M059J (cell line): ENCODE data around the gene RABEP2. TPM values are rescaled to one million over a fixed set of nuclear protein-coding genes. Genes with fewer than 3 reads are reported as not detected.
"Not testable (repeated sequence)": the region's sequence is repeated elsewhere in the genome, so short reads cannot be mapped to it uniquely, and the experiment has no call there.

Source experiments
- DNase-seq: peaks from one replicate; pipeline ENCODE4 v3.0.0-alpha.2; 2012; ENCODE audit warnings: low read depth
- total RNA-seq: library from RNA; depleted of rRNA; stranded (reverse); fragments of >200 nt; shearing (Covaris generic); gene quantifications from 2 replicates; pipeline ENCODE4 v1.2.3, GENCODE V29; 2014

Gene RABEP2
- total RNA-seq, 1 experiment from 2014 or later: 38.1 TPM

GRCh38 chr16:28879261-28879840, 45.7 kb downstream of the RABEP2 start:
- no peak for DNase-seq

GRCh38 chr16:28878083-28878926, 46.7 kb downstream of the RABEP2 start, which contains the start of gene ATP2A1:
TSS of gene ATP2A1 (plus strand) at chr16:28878488. CDS start at chr16:28878672, 184 bp downstream.
- DNase-seq: no peak

DNA sequence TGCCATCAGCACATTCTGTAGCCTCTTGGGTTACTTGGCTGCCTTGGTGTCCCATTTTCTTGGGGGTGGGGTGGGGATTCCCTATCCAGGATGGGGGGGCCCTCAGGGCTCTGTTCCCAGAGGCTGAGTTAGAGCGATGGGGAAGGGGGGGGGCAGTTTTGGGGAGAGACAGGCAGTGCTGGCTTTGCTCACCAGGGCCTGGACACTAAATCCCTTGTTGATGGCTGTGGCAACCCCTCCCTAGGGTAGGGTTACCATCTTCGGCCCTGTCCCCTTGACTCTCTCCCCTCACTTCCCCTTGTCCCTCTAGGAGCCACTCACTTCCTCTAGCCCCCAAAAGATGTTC, 47.4 kb downstream of the RABEP2 start:
- no peak for DNase-seq

GRCh38 chr16:28876973-28877654, 47.9 kb downstream of the RABEP2 start:
- DNase-seq: no peak

GRCh38 chr16:28876019-28876659, 48.9 kb downstream of the RABEP2 start:
- DNase-seq: no peak

DNA sequence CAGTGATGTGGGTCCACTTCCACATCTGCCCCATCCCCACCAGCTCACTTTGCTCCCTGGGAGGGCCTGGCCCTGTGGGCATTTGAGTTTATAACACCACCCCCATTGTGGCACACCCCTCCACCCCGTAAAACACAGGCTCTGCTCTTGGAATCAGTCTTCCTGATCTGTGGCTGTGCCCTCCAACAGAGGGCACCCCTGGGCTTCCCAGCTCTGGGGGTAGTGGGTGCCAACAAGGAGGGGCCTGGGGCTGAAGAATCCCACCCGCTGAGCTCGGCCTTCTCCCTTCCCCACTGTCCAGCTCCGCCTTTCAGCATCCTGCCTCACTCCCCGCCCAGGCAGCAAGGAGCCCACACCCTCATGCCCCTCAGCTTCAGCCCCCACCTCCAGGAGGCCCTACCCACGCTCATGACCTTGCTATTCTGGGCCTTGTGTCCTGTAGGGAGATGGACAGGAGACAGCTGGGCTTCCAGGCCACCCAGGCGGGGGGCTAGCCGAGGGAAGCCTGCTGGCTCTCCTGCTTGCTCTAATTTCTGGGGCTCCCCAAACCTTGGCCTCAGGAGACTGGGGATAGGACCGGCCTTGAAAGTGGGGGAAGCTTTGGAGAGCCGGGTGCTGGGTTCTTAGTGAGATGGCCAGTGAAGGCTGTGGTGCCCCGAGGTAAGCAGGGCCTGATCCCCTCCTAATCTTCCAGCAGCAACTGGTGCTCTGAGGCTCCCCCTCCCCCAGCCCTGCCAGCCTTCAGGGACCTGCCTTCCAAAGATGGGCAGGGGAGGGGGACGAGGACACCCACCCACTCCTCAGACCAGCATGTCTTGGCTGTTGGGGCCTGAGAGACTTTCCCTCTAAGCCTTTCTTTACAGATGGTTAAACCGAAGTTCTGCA, 49.7 kb downstream of the RABEP2 start:
- DNase-seq: no peak

DNA sequence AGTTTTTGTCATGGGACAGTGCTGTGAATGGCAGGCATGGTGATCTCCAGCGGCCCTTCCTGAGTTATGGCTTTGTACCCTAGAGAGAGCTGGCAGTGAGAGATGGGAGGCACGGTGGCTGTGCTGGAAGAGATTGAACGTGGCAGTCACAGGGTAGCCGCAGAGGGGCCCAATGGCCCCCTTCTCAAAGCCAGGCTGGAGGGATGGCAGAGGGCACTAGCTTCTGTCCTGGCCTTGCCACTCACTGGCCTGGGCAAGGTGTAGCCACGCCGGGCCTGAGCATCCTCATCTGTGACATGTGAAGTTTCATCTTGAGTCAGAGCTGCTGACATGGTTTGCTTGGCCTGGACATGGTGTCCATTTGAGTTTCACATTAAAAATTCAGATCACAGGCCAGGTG, 50.6 kb downstream of the RABEP2 start:
- DNase-seq: no peak

- no peak for DNase-seq
Observed at GRCh38 chr16:28873543-28874201, 51.4 kb downstream of the RABEP2 start.

GRCh38 chr16:28872952-28873351, 52.1 kb downstream of the RABEP2 start:
- no peak for DNase-seq

GRCh38 chr16:28869201-28869600, 55.8 kb downstream of the RABEP2 start:
- DNase-seq: no peak

GRCh38 chr16:28867646-28868045, 57.4 kb downstream of the RABEP2 start:
- not testable (repeated sequence) for DNase-seq

GRCh38 chr16:28867241-28867640, 57.8 kb downstream of the RABEP2 start:
- DNase-seq: no peak

DNA sequence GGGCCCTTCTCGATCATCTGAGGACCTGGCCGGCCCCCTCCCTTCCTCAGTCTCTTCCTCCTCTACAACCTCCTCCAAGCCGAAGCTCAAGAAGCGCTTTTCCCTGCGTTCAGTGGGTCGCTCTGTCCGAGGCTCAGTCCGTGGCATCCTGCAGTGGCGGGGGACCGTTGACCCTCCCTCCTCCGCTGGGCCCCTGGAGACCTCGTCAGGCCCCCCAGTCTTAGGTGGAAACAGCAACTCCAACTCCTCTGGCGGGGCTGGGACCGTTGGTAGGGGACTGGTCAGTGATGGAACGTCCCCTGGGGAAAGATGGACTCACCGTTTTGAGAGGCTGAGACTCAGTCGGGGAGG, 58.6 kb downstream of the RABEP2 start:
- DNase-seq: no peak

GRCh38 chr16:28865722-28866453, 59.1 kb downstream of the RABEP2 start:
- no peak for DNase-seq

GRCh38 chr16:28865001-28865688, 59.9 kb downstream of the RABEP2 start:
- DNase-seq: no peak

GRCh38 chr16:28863929-28864793, 60.9 kb downstream of the RABEP2 start:
- DNase-seq: peak; percentile 29

- peak; percentile 44 for DNase-seq
Observed at GRCh38 chr16:28859326-28859725, 65.7 kb downstream of the RABEP2 start.

DNA sequence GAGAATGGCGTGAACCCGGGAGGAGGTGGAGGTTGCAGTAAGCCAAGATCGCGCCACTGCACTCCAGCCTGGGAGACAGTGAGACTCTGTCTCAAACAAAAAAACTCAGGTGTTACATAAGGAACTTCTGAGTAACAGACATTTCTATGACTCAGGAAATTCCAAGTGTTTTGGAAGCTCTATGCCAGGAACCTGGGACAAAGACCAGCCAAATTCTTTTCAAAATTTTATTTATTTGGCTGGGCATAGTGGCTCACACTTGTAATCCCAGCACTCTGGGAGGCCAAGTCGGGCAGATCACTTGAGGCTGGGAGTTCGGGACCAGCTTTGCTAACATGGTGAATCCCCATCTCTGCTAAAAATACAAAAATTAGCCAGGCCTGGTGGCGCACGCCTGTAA, 66.6 kb downstream of the RABEP2 start:
- peak; percentile 81 for DNase-seq
